HG02981 (cell line): Measurements from ENCODE around the gene GBA3.

Experiments
- ATAC-seq: cut with Tn5 transposase; IDR thresholded peaks from one replicate; pipeline ENCODE4 v1.9.1; 2021; ENCODE audit warnings: mild to moderate bottlenecking, moderate library complexity; ENCODE audit not compliant: unreplicated experiment

GBA3 gene

GRCh38 chr4:22695029-22695428 lies 2.3 kb downstream of the GBA3 start:
- ATAC-seq: no peak

DNA sequence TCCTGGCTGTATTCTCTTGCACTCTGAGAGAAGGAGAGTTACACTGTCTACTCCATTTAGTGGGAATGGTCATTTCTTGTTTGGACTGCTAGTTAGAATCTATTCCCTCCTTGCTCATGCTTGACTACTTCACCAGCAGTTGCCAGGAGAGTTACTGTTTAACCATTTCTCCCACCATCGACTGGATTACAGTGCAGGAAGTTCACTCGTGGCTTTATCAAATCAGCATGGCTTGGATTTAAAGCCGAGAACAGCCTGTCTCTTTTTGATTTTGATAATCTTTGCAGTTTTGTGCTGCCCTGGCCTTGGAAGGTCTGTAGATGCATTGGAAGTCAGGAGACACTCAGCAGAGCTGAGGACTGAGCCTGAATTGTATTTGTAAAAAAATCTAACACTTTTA lies 3.2 kb downstream of the GBA3 start:
- no peak for ATAC-seq

DNA sequence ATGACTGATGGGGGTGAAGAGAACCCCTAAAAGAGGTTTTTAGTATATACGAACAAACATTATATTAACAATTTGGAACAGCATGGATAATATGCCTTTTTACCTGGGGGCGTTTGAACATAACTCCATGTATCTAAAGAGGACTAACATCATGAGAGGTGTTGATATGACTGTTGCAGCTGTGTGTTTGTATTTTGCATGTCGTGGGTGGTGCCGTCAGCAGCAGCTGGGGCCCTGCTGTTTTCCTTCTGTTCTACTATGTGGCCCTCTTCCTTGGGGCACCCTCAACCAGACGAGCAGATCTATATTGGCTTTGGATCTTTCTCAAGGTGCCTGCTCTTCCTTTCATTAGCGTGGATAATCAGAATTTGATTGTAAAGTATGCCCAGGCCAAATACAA lies 11.2 kb downstream of the GBA3 start:
- ATAC-seq: no peak

DNA sequence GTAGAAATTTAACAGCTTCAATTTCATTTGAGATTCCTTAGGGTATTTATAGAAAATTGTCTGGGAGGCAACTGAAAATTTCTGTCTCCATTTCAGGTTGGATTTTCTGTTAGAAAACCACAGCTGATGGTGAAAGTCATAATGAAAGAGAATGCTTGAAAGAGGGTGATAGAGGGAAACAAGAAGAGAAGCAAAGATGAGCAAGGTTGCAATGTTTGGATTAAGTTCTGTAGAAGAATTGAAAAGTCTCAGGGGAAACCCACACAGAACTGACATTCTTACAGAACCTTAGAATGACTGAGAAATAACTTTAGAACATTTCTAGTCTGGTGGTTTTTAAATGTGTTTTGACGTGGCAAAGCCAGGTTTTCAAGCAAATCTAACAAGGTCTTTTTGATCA lies 14.7 kb downstream of the GBA3 start:
- ATAC-seq: peak; percentile 61

DNA sequence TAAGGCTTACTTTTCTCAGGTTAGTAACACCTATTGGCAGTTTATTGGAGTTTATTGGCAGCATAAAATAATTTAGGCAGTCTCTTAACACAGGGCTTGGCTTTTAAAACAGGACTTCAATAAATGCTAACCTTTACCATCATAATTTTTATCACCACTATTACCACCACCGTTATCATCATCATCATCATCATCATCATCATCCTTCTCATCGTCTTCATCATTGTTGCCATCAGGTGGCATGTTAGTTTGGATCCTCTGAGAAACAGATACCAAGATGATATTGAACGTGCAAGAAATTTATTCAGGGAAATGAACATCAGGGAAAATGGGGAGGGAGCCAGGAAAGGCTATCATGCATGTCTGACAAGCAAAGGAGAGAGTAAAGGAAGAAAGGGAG lies 16.2 kb downstream of the GBA3 start:
- no peak for ATAC-seq

- ATAC-seq: no peak
Measured at GRCh38 chr4:22712105-22712504, 19.4 kb downstream of the GBA3 start.

DNA sequence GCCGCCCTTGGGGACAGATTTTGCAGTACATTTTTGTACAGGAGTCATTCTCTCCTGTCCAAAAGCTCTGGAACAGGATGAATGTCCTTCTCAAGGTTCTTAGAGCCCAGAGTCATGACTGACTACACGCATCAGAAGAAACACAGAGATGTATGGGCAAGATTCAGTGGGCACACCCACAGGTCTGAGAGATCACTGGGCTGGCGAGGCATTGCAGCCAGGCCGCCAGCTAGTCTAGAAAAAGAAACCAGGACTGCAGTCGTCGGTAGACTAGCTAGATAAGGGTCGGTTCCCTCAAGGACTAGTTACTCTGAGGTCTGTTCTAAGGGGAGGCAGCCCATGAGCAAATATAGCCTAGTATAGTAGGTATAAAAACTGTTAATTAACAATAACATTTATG lies 19.8 kb downstream of the GBA3 start:
- ATAC-seq: no peak

GRCh38 chr4:22713841-22714240 lies 21.1 kb downstream of the GBA3 start:
- no peak for ATAC-seq

- ATAC-seq: no peak
Measured at GRCh38 chr4:22719218-22719617, 26.5 kb downstream of the GBA3 start.

DNA sequence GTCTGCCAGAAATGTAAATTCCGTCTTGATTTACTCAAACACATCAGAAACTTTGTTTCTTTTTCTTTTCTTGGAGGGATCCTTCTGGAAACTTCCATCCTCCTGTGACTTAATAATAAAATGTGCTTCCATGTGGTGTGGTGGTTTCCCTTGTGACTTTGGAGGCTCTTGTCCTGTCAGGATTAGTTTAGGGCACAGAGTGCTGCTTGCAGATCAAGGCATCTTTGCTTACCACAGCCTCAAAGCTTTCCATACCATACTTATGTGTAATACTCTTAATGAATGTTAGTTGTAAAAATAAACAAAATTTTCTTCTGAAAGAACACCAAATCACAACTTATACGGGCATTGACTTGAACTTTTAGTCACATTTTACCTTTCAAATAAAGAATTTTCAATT lies 27.4 kb downstream of the GBA3 start:
- no peak for ATAC-seq

DNA sequence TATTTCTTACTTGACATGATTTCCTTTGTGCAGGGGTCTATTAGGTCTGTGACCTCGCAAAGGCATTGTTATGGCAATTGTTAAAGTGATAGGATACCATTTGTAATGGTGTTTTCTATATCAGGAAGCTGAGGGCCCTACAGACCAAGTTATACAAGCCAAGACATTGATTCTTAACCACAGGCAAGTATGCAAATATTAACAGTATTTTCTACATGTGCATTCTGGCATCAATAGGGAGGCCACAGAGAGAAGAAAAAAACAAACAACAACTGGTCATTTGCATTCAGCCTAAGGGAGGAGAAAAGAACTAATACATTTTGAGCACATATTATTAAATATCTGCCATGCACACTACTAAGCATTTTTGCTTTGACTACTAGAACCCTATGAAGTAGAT lies 28.5 kb downstream of the GBA3 start:
- ATAC-seq: no peak

DNA sequence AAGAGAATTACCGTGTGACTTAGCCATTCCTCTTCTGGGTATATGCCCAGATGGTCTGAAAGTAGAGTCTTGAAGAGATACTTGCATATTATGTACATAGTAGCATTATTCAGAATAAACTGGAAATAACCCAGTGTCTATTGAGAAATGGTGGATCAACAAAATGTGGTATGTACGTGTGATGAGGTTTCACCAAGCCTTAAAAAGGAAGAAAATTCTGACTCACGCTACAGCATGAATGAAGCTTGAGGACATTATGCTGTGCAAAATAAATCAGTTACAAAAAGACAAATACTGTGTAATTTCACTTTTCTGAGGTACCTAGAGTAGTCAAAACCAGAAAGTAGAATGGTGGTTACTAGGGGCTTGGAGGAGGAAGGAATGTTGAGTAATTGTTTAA lies 37.3 kb downstream of the GBA3 start:
- ATAC-seq: no peak

GRCh38 chr4:22733816-22734215 lies 41.1 kb downstream of the GBA3 start:
- no peak for ATAC-seq

- no peak for ATAC-seq
Measured at GRCh38 chr4:22736912-22737311, 44.2 kb downstream of the GBA3 start.

- no peak for ATAC-seq
Measured at GRCh38 chr4:22739968-22740367, 47.2 kb downstream of the GBA3 start.

GRCh38 chr4:22741744-22742143 lies 49.0 kb downstream of the GBA3 start:
- no peak for ATAC-seq

- no peak for ATAC-seq
Measured at GRCh38 chr4:22743290-22743689, 50.6 kb downstream of the GBA3 start.

GRCh38 chr4:22744478-22745062 lies 51.8 kb downstream of the GBA3 start:
- no peak for ATAC-seq

DNA sequence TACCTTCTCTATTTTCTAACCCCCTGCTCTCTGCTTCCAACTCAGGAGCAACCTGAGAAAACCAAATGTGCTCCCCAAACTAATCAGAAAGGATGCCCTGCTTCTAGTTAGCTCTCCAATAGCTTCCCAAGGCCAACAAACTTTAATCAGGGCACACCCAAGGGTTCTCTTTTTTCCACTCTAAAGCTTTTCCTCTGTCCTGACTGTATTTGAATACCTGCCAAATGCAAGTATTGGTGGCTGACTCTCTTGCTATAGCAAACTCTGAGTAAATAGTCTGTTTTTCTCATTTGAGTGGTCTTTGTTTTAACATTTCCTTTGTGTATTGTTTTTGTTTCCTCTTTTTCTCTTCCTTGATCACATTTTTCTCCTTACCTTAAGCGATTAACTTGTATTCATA lies 52.5 kb downstream of the GBA3 start:
- ATAC-seq: no peak

DNA sequence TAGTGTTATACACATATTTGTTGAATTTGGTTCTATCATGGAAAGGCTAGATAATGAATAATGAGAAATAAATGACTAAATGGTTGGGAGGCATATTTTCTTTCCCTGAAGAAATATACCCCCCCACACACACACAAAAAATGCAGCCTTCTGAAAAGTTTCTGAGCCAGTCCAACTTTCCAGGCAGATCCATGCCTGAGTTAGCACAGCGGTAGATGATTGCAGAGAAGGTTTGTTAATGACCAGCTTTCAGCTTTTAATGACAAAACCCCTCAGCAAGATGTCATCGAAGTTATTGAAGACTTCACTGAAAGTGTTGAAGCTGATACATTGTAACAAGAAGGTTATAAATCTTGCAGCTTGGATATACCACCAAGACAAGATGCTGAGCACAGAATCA lies 61.4 kb downstream of the GBA3 start:
- no peak for ATAC-seq

- no peak for ATAC-seq
Measured at GRCh38 chr4:22762548-22762947, 69.8 kb downstream of the GBA3 start.

DNA sequence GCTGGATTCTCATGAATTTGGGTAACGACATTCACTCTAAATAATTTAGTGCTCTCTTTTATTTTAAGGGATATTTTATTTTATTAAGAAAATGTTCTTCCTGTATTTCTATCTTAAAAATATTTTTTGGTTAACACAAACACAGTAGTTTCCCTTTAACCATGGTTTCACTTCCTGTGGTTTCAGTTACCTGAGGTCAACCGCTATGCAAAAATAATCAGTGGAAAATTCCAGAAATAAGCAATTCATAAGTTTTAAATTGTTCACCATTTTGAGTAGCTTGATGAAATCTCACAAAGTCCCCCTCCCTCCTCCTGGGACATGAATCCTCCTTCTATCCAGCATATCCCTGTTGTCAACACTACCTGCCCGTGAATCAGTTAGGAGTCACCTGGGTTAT lies 71.4 kb downstream of the GBA3 start:
- peak; percentile 48 for ATAC-seq

GRCh38 chr4:22766068-22766467 lies 73.3 kb downstream of the GBA3 start:
- ATAC-seq: no peak
